ENCODE data around the gene ZBTB5. TPM values are rescaled to one million over a fixed set of nuclear protein-coding genes. Genes with fewer than 3 reads are reported as not detected.
"Not testable (repeated sequence)": the region's sequence is repeated elsewhere in the genome, so short reads cannot be mapped to it uniquely, and the experiment has no call there.

The ZBTB5 gene
- total RNA-seq, 4 donors from 2014 or later: 9.1 to 15.1 (median 12.8) TPM

GRCh38 chr9:37405764-37406380 lies 59.4 kb downstream of the ZBTB5 start:
- Histone ChIP-seq H3K4me3 (no peak overlapping the region), H3K36me3 (no peaks in the 10 kb centered on the region), H3K4me1 (peaks cover 0 to 7% (median 0%) of the 10 kb centered on the region in 4 donors), H3K27ac (no peak overlapping the region), H3K27me3 (no peaks in the 10 kb centered on the region), H3K9me3 (no peaks in the 10 kb centered on the region)
- TF ChIP-seq POLR2A (IDR thresholded peaks at IDR 0.05): no peak
- TF ChIP-seq, protein P1, sequence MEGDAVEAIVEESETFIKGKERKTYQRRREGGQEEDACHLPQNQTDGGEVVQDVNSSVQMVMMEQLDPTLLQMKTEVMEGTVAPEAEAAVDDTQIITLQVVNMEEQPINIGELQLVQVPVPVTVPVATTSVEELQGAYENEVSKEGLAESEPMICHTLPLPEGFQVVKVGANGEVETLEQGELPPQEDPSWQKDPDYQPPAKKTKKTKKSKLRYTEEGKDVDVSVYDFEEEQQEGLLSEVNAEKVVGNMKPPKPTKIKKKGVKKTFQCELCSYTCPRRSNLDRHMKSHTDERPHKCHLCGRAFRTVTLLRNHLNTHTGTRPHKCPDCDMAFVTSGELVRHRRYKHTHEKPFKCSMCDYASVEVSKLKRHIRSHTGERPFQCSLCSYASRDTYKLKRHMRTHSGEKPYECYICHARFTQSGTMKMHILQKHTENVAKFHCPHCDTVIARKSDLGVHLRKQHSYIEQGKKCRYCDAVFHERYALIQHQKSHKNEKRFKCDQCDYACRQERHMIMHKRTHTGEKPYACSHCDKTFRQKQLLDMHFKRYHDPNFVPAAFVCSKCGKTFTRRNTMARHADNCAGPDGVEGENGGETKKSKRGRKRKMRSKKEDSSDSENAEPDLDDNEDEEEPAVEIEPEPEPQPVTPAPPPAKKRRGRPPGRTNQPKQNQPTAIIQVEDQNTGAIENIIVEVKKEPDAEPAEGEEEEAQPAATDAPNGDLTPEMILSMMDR (IDR thresholded peaks at IDR 0.05): no peak
- no peak for DNase-seq

- Histone ChIP-seq H3K27me3 (no peaks in the 10 kb centered on the region), H3K36me3 (no peaks in the 10 kb centered on the region), H3K4me3 (no peak overlapping the region), H3K9me3 (no peaks in the 10 kb centered on the region), H3K27ac (no peak overlapping the region), H3K4me1 (peaks cover 0 to 7% (median 0%) of the 10 kb centered on the region in 4 donors)
- TF ChIP-seq, protein P1 (IDR thresholded peaks at IDR 0.05): no peak
- TF ChIP-seq POLR2A (IDR thresholded peaks at IDR 0.05): no peak
- no peak for DNase-seq
Measured at GRCh38 chr9:37405350-37405749, 59.9 kb downstream of the ZBTB5 start.

GRCh38 chr9:37404590-37404989 lies 60.7 kb downstream of the ZBTB5 start:
- Histone ChIP-seq H3K4me3 (no peak overlapping the region), H3K27ac (no peak overlapping the region), H3K36me3 (no peaks in the 10 kb centered on the region), H3K9me3 (no peaks in the 10 kb centered on the region), H3K27me3 (no peaks in the 10 kb centered on the region), H3K4me1 (peaks cover 0 to 6% (median 0%) of the 10 kb centered on the region in 4 donors)
- TF ChIP-seq, protein P1 (IDR thresholded peaks at IDR 0.05): no peak
- TF ChIP-seq POLR2A (IDR thresholded peaks at IDR 0.05): no peak
- DNase-seq: no peak

DNA sequence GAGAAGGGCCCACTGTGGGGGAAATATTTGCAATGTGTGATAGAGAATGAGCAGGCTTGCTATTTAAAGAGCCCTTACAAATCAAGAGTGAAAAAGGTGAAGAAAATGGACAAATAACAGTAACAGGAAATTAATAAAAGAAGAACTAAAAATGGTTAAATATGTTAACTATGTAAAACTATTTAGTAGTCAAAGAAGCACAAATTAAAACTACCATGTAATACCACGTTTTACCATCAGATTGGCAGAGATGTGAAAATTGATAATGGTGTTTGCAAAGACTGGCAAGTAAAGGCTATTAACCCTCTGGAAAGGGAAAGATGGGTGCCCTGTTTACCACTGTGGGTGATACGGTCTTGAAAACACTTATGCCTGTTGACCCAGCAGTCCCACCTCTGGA lies 65.9 kb downstream of the ZBTB5 start:
- H3K36me3 ChIP-seq: no peaks in the 10 kb centered on the region

GRCh38 chr9:37398464-37399025 lies 66.7 kb downstream of the ZBTB5 start:
- no peak for DNase-seq
- H3K36me3 ChIP-seq: no peaks in the 10 kb centered on the region
- H3K4me3 ChIP-seq: no peak overlapping the region
- TF ChIP-seq POLR2A (IDR thresholded peaks at IDR 0.05): no peak
- TF ChIP-seq, protein P1 (IDR thresholded peaks at IDR 0.05): no peak
- no peaks in the 10 kb centered on the region for H3K9me3 ChIP-seq
- no peaks in the 10 kb centered on the region for H3K27me3 ChIP-seq
- H3K27ac ChIP-seq: no peak overlapping the region
- H3K4me1 ChIP-seq: no peaks in the 10 kb centered on the region

More for the DNA sequence above, 65.9 kb downstream of the ZBTB5 start:
- TF ChIP-seq, protein P1 (IDR thresholded peaks at IDR 0.05): no peak
- TF ChIP-seq POLR2A (IDR thresholded peaks at IDR 0.05): no peak
- Histone ChIP-seq H3K4me3 (no peak overlapping the region), H3K4me1 (no peaks in the 10 kb centered on the region), H3K9me3 (no peaks in the 10 kb centered on the region), H3K27ac (no peak overlapping the region), H3K27me3 (no peaks in the 10 kb centered on the region)
- DNase-seq: no peak

DNA sequence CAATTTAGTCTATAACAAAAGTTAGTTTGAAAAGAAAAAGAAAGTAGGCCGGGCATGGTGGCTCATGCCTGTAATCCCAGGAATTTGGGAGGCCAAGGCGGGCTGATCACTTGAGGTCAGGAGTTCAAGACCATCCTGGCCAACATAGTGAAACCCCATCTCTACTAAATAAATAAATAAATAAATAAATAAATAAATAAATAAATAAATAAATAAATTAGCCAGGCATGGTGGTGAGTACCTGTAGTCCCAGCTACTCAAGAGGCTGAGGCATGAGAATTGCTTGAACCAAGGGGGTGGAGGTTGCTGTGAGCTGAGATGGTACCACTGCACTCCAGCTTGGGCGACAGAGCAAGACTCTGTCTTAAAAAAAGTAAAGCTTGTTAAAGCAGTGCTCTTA lies 67.3 kb downstream of the ZBTB5 start:
- H3K27me3 ChIP-seq, DNase-seq, H3K27ac ChIP-seq, H3K4me1 ChIP-seq, H3K36me3 ChIP-seq, H3K4me3 ChIP-seq, H3K9me3 ChIP-seq: not testable (repeated sequence)

All from Peyer's patch (tissue), 4 donors.